ENCODE data around the gene PHEX.

Gene PHEX

DNA sequence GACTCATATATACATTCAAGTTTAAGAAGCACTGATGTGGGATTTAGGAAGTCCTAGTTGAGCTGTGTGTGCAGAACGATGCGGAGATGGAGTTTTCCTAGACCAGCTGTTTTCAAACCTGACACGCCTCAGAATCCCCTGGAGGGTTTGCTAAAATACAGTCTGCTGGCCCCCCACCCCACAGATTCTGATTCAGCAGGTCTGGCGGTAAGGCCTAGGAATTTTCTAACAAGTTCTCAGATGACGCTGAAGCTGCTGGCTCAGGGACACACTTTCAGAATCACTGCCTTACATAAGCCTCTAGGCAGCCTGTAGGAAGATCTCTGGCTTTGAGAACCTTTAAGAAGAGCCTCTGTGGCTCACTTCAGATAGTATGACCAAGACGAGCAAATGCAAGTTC lies 73.1 kb downstream of the PHEX start:
- no peak for DNase-seq (ENCODE audit: low read depth in 2 of 2)

DNA sequence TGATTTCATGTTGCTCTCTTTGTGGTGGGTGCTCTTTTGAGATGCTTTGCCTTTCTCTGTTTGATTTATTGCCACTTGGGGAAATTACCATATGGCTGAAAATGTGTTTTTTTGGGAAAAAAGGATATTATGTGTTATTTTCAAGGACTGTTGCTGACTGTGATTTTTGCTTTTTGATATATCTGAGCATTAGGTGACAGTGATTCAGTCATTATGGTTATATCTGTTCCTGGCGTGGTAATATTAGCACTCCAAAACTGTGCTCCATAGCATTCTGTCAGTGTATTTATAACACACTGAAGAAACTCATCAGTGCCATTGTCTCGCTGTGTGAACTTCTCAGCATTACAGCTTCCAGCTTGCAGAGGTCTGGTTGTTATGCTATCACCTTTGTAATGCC lies 73.8 kb downstream of the PHEX start:
- DNase-seq (ENCODE audit: low read depth in 2 of 2): no peak

DNA sequence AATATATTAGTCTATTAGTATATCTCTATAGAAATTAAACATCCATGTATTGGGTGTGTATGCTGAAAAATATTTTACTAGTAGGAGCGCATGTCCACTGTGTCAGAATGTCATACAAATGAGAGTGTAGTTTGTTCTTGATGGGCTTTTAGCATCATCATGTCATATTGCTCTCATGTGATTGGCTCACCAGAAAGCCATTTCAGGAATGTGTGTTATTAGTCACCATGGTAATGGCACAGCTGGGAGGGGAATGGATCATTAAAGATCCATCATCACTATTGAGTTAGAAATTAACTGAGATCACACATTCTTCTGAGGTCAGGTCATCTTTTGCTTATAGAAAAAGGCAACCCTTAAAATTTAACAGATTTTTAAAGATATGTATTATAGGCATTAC lies 77.3 kb downstream of the PHEX start:
- no peak for DNase-seq (ENCODE audit: low read depth in 2 of 2)

DNA sequence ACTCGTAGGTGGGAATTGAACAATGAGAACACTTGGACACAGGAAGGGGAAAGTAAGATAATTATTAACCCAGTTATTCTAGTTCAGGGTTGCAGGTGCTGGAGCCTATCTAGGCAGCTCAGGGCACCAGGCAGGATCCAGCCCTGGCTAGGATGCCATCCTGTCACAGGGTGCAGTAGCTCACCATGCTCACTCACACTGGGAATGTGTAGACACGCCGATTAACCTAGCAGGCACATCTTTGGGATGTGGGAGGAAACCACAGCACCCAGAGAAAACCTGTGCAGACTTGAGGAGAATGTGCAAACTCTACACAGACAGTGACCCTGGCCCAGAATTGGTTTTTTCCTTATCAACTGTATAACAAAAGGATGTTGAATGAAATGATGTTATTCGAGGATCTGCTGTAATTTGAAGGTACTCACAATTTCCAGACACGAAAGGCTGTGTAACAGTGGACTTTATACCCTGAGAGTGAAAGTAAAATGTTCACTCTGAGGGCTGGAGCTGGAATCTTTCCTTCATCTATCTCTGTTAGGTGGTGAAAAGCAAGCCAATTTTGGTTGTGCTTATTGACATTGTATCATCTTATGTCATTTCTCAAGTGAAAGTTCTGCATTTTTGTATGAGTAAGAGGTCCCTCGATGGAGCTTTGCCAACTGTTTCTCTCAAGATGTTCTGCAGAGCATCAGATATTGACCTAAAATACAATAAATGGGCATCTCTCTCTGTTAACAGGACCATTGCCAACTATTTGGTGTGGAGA lies 78.8 kb downstream of the PHEX start:
- DNase-seq (ENCODE audit: low read depth in 2 of 2): no peak

GRCh38 chrX:22116605-22117546 lies 84.8 kb downstream of the PHEX start:
- no peak for DNase-seq (ENCODE audit: low read depth in 2 of 2)

DNA sequence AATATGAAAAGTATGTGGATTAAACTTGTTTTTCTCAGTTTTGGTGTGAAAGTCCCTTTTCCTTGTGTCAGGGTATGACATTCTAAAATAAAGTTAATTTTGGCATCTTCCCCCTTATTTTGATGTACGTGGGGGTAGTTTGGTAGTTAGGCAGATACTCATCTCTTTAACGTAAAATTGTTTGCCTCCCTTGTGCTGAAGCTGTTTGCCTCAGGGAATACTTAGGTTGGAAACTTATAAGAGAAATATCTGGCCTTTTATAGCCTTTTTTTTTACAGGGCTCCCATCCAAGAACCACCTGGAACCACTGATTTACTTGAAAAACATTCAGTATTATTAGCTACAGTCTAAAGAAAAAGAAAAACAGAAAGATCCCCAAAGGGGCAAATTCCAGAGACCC lies 85.5 kb downstream of the PHEX start:
- DNase-seq (ENCODE audit: low read depth in 2 of 2): no peak

- no peak for DNase-seq (ENCODE audit: low read depth in 2 of 2)
These were observed 86.2 kb downstream of the PHEX start for GRCh38 chrX:22118161-22118830.

GRCh38 chrX:22121161-22121560 lies 89.0 kb downstream of the PHEX start:
- no peak for DNase-seq (ENCODE audit: low read depth in 2 of 2)

- no peak for DNase-seq (ENCODE audit: low read depth in 2 of 2)
These were observed 90.4 kb downstream of the PHEX start for GRCh38 chrX:22122510-22122909.

- no peak for DNase-seq (ENCODE audit: low read depth in 2 of 2)
These were observed 92.0 kb downstream of the PHEX start for GRCh38 chrX:22124098-22124497.

- no peak for DNase-seq (ENCODE audit: low read depth in 2 of 2)
These were observed 93.4 kb downstream of the PHEX start for GRCh38 chrX:22125481-22125880.

DNA sequence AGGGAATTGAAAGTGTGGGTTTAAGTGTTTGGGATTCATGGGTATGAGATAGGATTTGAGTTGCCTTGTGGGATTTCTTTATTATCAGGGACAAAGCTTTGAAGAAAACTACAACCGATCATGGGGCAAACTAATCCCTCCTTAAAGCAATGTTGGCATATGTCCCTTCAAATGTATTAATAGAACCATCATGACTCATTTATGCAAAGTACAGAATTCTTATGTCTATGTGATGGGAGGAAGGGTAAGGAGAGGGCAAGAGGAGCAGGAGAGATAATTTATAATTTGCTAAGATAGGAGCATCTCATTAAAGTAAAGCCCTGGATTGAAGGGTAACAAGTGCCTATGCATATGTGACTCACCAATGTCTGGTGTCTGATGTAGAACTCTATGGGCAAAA lies 94.2 kb downstream of the PHEX start:
- no peak for DNase-seq (ENCODE audit: low read depth in 2 of 2)

DNA sequence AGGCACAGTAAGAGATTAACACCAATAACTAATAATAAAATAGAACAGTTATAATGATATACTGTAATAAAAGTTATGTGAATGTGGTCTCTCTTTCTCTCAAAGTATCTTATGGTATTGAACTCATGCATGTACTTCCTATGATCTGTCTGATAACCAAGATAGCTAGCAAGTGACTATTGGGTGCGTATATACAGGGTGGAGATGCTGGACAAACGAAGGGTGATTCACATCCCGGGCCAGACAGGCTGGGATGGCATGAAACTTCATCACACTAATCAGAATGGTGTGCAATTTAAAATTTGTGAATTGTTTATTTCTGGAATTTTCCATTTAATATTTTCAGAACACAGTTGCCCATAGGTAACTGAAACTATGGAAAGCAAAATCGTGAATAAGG lies 96.8 kb downstream of the PHEX start:
- no peak for DNase-seq (ENCODE audit: low read depth in 2 of 2)

- no peak for DNase-seq (ENCODE audit: low read depth in 2 of 2)
These were observed 102.6 kb downstream of the PHEX start for GRCh38 chrX:22134681-22135080.

DNA sequence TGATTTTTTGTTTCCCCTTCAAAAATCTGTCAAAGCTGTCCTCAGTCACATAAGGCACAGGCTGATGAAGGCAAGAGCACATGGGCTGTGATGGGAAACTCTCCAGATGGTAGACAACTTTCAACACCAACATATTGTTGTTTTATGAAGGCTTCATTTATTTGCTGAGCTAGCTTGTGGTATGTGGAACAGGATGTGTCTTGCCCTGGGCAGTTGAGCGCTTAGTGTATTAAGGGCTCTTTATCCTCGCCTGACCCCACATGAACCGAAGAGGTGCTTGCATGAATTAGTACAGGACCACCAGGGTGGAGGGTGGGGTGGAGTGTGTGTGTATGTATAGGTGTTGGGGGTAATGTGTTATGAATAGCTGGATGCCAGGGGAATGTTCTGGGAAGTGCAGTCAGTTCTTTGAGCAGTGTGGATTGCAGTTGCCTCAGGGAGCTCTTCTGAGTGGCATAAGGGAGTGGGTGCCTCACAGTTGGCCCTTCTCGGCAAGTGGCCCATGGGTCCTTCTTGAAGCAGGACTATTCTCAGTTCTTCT lies 103.1 kb downstream of the PHEX start:
- DNase-seq (ENCODE audit: low read depth in 2 of 2): no peak

DNA sequence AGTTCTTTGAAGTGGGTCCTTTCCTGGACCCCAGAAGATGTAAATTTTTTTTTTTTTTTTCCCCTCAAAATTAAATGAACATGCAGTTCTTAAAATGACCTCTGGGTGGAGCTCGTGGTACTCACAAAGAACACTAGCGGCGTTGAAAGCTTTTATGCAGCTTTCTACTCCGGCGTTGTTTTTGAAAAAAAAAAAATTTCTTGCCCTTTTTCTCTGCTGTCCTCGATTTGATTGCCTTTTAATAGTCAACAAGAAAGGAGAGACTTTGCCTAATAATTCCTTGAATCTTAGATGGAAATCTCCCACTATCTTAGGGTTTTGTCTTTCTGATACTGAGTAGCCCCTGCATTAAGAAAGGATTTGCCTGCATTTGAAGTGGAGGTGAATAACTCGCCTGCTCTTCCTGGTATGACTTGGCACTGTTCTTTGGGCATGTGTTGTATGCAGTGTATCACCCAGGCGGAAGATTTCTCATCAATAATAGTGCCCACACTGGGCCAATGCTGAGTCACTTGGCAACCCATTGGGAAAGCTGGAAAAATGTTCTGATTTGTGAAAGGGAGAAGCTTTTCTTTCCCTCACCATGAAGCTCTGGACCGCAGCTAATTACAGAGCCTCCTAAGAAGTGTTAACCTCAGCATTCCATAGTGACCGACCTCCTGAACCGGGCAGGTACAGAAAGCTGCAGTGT lies 104.0 kb downstream of the PHEX start:
- DNase-seq (ENCODE audit: low read depth in 2 of 2): no peak

DNA sequence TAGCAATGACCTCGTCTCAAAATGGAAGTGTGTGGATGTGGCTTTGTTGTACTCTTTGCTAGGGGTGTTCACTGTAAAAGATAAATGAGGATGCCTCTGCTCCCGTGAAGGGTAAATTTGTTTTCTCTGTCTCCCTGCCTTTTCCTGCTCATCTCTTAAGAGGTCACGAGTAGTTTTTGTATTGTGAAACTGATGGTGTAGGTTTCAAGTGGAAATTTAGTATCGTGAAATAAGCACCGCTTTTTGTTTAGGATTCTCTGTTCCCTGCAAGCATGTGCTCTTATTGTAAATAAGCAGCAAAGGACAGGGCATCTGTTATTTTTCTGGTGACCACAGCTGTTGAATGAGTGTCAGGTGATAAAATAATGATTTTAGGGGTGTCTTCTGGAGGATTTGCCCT lies 104.6 kb downstream of the PHEX start:
- DNase-seq (ENCODE audit: low read depth in 2 of 2): no peak

DNA sequence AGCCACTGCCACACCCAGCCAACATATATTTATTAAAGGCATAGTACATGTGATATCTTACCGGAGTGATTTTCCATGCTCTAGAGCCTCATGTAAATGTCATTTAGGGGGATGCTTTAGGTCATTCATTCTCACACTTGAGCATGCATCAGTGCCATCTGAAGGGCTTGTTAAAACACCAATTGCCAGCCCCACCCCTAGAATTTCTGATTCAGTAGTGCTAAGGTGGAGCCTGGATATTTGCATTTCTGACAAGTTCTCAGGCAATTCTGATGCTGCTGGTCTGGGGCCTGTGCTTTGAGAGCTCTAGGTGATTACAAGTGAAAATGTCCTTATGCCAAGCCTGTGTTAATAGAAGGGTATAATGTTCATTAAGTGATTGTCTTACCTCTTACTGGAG lies 107.7 kb downstream of the PHEX start:
- DNase-seq (ENCODE audit: low read depth in 2 of 2): no peak

DNA sequence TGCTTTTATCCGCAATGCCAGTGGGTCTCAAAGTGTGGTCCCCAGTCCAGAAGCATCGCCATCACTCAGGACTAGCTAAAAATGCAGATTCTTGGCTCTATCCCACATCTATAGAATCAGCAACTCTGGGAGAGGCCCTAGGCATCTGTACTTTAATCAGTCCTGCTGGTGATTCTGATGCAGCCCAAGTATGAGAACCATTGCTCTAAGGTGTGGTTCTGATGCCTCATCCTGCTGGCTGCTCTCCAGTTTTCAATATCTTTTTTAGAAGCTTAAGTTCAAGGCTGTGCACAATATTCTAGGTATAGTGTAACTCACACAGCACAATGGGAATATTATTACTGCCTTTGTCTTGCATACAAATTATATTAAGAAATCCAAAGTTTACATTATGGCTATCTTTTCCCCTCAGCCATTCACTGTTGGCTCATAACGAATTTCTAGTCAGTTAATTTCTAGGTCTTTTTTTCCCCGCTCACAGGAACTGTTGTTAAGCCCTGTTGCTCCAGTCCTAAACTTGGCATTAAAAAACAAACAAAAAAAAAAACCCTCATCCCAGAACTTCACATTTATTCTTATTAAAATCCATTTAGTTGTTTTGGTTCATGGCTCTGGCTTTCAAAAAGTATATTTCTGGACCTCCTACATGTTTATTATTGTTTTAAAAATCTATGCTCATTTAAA lies 109.1 kb downstream of the PHEX start:
- no peak for DNase-seq (ENCODE audit: low read depth in 2 of 2)

- DNase-seq (ENCODE audit: low read depth in 2 of 2): no peak
These were observed 115.1 kb downstream of the PHEX start for GRCh38 chrX:22147214-22147613.

DNA sequence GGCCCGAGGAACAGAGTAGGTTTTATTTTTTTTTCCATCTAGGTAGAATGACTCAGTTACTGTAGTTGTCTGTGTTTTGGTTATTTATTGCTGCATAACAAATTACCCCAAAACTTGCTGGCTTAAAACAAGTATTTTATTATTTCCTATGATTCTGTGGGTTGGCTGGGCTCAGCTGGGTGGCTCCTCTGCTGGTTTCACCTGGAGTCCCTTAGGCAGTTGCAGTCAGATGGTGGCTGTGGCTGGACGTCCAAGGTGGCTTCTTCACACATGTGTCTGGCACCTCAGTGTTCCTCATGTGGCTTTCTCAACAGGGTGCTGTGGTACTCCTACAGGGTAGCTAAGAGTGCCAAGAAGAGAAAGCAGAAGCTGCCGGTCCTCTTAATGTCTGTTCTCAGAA lies 115.8 kb downstream of the PHEX start:
- DNase-seq (ENCODE audit: low read depth in 2 of 2): no peak
